H1 (cell line): ENCODE measurements around the gene ALOX15.

Experiments
- ASH2L ChIP-seq: fragments of 200-600, 300-600 bp; sonication (generic); IDR thresholded peaks from one replicate; pipeline ENCODE4 v1.7.1; 2017; ENCODE audit warnings: low read length
- CEBPB ChIP-seq: IDR thresholded peaks from 2 replicates; pipeline ENCODE4 v1.6.1; 2012; ENCODE audit warnings: low read depth, low read length
- CTCF ChIP-seq, 3 experiments: IDR thresholded peaks; 1 replicate in 2 of 3; 2 replicates in 1 of 3; pipeline versions ENCODE4 v1.5.1 to v1.6.1; 2011; ENCODE audit warnings: low read length in 3 of 3, mild to moderate bottlenecking in 3 of 3, inconsistent platforms in 2 of 3, low read depth in 1 of 3, moderate library complexity in 1 of 3; ENCODE audit not compliant: insufficient read depth in 1 of 3; ENCODE audit errors: control extremely low read depth in 1 of 3
- EZH2 ChIP-seq: fragments of 200-600 bp; sonication (generic); IDR thresholded peaks from 2 replicates; pipeline ENCODE4 v1.7.1; 2012; ENCODE audit warnings: low read depth, mild to moderate bottlenecking, moderate library complexity, low read length, inconsistent platforms; ENCODE audit not compliant: severe bottlenecking
- GTF2F1 ChIP-seq: IDR thresholded peaks from 2 replicates; pipeline ENCODE4 v1.6.1; 2012; ENCODE audit warnings: low read depth, low read length, improper control_type of control experiment, borderline replicate concordance
- HDAC2 ChIP-seq, 2 experiments: fragments of 300-600 bp in 1 of 2; sonication (generic) in 1 of 2; IDR thresholded peaks; 2 replicates each; pipeline ENCODE4 v1.6.1; 2011 to 2012; ENCODE audit warnings: low read depth in 2 of 2, low read length in 2 of 2, mild to moderate bottlenecking in 2 of 2, moderate library complexity in 2 of 2, borderline replicate concordance in 1 of 2, inconsistent platforms in 1 of 2
- PHF8 ChIP-seq: fragments of 200-600 bp; sonication (generic); conservative IDR thresholded peaks from 2 replicates; pipeline ENCODE4 v1.7.1; 2012; ENCODE audit warnings: low read depth, mild to moderate bottlenecking, inconsistent platforms, low read length, moderate library complexity
- YY1 ChIP-seq: IDR thresholded peaks from 2 replicates; pipeline ENCODE4 v1.6.1; 2011; ENCODE audit warnings: low read depth, mild to moderate bottlenecking, low read length
- ZNF274 ChIP-seq: IDR thresholded peaks from 2 replicates; pipeline ENCODE4 v1.7.0; 2012; ENCODE audit warnings: low read length, borderline replicate concordance; ENCODE audit errors: extremely low read depth

GRCh38 chr17:4592240-4593005, 49.1 kb downstream of the ALOX15 start:
- TF ChIP-seq YY1: no peak
- no peak for TF ChIP-seq CTCF (IDR thresholded peaks at IDR 0.05; ENCODE audit: control extremely low read depth in 1 of 3, insufficient read depth in 1 of 3, low read depth in 1 of 3, low read length in 3 of 3)
- TF ChIP-seq GTF2F1: no peak
- no peak for TF ChIP-seq CEBPB
- no peak for TF ChIP-seq EZH2
- no peak for TF ChIP-seq PHF8
- no peak for TF ChIP-seq HDAC2 (IDR thresholded peaks at IDR 0.05; ENCODE audit: borderline replicate concordance in 1 of 2, low read depth in 2 of 2, low read length in 2 of 2)
- no peak for TF ChIP-seq ZNF274
- no peak for TF ChIP-seq ASH2L
